T-helper 2 cell treated with Interferon-gamma antibody and Interleukin-4, amounts not matched to agents 100 ng/mL and 5 ng/mL, for 36 hours (primary cell): ENCODE measurements around the gene TBC1D22A. TPM values are rescaled to one million over a fixed set of nuclear protein-coding genes. Genes with fewer than 3 reads are reported as not detected.

Source experiments
- intact Hi-C: fragments of 100-400 bp; cut with micrococcal nuclease; formaldehyde crosslinking; loops from one replicate; pipeline ENCODE4 v1.15.1; 2023
- total RNA-seq: library from RNA; stranded (reverse); gene quantifications from 2 replicates; pipeline ENCODE4 v1.2.3, GENCODE V29; 2022

The TBC1D22A gene
- total RNA-seq, 1 donor from 2014 or later = 32.8 TPM

DNA sequence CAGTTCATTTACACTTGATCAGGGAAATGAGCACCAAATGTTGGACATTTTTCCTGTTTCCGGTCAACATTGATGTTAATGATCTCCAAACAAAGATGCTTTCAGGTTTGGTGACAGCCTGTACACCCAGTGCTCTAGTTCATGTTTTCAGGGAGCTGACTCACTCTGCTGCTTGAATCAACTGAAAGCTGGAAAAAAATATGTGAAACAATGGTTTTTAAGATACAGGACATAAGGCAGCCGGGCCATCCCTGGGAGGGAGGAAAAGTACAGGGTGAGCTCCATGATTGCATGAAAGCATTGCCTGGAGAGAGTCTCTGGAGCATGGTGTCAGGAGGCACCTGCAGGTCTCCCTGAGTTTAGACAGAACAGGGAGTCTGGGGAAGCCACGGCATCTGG lies 259.6 kb downstream of the TBC1D22A start:
- intact Hi-C loops = no loop called here

DNA sequence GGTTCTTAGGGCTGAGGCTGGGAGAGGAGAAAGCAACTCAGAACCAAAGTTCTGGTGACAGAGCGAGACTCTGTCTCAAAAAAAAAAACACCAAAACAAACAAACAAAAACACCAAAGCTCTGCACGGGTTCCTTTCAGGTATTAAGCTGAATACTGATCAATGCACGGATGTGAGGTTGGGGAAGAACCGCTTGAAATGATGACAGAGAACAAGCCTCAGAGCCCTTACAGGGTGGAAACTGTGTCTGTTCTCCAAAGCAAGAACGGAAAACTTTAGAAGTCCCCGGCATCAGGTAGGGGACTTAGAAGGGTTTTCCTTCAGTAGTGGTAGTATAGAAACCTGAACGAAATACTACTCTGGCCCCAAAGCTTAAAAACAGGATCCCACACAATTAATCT lies 260.0 kb downstream of the TBC1D22A start:
- intact Hi-C loops = no loop called here

GRCh38 chr22:47023871-47024270 lies 261.4 kb downstream of the TBC1D22A start:
- intact Hi-C loops = no loop called here

GRCh38 chr22:47027766-47028165 lies 265.3 kb downstream of the TBC1D22A start:
- intact Hi-C loops = no loop called here

DNA sequence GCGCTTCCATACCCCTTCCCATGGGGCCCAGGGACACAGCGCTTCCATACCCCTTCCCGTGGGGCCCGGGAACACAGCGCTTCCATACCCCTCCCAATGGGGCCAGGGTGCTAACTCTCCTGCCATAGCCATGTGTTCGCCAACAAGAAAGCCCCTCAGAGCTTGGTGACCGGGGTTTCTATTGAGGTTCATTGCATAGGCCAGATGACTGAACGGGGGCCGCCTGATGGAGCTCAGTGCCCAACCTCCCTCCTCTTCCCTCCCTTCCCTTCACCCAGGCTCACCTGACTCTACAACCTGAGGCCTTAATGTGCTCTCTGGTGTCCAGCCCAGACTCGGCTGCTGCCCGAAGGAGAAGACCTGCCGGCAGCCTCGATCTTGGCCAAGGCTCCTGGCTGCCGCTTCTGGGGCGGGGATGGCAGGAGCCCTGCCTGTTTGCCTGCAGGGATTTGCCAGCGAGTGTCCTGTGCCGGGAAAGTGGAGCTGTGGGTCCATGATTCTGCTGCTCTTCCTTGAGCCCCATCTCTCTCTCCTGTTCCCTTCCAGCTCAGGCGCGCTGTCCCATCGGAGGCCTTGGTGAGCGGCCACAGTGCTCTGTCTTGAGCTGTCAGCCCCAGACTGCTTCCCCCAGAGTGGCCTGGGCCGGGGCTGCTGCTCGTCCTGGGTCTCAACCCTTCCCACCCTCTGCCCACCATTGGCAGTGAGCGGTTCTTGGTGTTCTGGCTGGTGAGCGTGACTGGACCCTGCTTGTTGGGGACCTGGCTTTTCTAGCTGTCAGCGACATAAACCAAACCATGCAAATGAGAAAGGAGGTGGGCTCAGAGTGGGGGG lies 267.0 kb downstream of the TBC1D22A start:
- intact Hi-C loops = no loop called here

GRCh38 chr22:47030143-47030661 lies 267.8 kb downstream of the TBC1D22A start:
- intact Hi-C loops = no loop called here

- intact Hi-C loops = no loop called here
Measured at GRCh38 chr22:47030881-47031627, 268.6 kb downstream of the TBC1D22A start.

DNA sequence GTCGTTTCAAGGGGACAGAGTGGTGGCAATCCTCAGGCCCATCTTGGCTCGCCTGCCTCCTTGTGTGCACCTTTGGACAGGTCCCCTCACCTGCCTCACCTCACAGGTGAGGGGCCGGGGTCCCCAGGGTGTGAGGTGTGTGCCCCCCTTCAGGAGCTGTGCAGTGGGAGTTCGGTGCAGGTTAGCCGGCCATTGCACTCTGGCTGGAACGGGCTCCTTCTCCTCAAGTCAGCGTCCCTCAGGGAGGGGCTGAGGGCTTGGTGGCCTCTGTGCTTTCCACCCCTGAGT lies 269.1 kb downstream of the TBC1D22A start:
- intact Hi-C loops = no loop called here

DNA sequence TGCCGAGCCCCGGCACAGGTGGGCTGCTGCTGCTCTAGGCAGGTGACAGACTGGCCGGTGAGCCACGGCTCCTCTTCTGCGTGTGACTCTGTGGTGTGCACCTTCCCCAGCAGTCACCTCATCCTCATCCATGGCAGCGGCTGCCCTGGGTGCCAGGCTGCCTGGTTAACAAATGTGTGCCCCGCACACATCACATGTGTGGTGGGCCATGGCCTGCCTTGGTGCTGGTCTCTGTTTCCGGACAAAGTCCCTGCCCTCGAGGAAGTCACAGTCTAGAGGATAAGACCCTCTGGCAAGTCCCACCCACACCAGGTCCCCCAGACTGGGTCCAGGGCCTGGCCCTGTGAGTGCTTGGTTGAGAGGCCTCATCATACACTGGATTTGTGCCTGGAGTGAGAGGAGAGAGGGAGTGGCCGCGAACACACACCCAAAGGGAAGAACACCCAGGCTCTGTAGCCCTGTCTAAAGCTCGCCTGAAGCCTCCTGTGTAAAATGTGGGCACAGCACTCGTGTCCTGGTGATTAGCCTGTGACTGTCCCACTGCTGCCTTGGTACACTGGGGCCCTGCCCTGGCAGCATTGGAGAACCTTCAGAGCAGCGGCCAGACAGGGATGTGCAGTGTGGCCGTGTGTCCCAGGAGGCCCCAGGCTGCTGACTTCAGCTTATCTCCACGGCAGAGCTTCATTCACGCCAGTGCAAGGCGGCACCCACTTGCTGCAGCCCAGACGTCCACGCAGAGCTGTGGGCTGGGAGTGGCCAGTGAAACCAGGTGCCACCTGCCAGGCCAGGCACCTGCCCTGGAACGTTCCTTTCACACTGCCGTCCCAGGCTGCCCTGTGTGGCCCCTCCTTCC lies 269.9 kb downstream of the TBC1D22A start:
- intact Hi-C loops = no loop called here

GRCh38 chr22:47032956-47033647 lies 270.7 kb downstream of the TBC1D22A start:
- intact Hi-C loops = no loop called here

- intact Hi-C loops = no loop called here
Measured at GRCh38 chr22:47033648-47034000, 271.2 kb downstream of the TBC1D22A start.

- intact Hi-C loops = no loop called here
Measured at GRCh38 chr22:47034076-47034808, 271.8 kb downstream of the TBC1D22A start.

DNA sequence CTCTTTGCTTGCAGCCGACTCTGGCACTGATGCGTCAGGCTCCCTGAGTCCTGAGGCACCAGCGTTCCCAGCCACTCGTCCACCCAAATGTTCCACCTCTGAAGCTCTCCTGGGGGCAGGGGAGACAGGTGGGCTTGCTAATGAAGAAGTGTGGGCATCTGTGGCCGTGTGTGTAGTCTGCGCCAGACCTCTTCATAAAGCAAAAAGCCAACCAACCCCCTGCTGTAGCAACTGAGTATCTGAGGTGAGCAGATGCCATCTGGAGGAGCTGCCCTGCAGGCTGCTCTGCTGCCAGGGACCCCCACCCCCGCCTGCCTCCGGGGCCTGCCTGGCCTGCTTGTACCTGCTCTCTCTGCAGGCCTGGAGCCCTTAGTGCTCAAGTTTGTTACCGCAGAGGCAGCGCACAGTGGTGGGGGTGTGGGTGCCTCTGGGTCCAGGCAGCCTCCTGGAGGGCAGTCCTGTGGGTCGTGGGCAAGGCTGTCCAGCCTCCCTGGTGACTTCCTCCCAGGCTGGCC lies 272.5 kb downstream of the TBC1D22A start:
- intact Hi-C loops = no loop called here

DNA sequence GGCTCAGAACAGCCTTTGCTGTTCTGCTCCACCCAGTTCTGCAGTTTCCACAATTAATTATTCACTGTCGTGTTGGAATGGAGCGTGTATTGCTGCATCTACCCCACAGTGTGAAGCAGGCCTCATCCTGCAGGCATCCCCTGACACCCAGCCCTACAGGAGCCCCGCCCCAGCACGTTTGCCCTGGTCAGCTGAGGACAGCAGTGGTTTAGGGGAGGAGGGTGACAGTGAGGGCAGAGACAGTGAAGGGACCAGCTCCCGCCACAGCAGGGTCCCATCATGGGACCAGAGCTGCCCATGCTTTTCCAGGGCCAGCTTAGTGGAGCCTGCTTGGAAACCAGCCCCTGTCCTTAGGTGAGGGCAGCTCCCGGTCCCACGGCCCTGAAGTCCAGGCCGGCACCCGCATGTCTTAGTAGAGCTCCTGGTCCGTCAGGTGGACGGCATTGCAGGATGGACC lies 273.0 kb downstream of the TBC1D22A start:
- intact Hi-C loops = no loop called here

DNA sequence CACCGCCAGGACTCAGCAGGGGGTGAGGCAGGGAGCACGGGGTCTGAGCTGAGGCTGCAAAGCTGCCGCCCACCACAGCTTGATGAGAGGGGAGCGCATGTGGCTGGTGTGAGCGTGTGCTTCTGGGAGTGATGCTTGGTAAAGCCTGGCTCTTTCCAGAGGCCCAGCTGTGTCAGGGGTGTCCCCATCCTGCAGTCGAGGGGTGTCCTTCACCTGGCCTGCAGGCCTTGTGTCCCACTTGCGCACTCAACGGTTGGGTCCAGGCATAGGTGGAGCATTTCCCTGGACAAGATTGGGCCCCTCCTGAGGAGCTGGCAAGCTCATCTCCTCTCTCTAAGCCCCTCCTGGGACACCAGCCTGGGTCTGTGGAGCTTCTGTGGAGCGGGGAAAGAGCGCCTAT lies 273.9 kb downstream of the TBC1D22A start:
- intact Hi-C loops = no loop called here

DNA sequence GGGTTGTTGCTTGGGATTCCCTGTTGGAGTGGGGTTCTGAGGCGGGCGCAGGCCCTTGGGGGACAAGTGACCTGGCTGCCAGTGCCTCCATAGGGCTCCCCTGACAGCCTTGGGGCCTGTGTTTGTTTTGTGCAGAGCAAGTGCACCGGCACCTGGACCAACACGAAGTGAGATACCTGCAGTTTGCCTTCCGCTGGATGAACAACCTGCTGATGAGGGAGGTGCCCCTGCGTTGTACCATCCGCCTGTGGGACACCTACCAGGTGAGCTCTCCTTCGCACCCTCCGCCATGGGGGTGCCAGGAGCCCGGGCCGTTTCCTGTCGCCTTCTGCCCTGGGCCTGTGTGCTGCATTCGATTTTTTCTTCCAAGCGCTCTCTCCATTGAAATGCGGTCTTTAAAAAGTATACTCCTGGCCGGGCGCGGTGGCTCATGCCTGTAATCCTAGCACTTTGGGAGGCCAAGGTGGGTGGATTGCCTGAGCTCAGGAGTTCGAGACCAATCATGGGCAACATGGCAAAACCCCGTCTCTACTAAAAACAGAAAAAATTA lies 274.6 kb downstream of the TBC1D22A start:
- intact Hi-C loops = no loop called here

DNA sequence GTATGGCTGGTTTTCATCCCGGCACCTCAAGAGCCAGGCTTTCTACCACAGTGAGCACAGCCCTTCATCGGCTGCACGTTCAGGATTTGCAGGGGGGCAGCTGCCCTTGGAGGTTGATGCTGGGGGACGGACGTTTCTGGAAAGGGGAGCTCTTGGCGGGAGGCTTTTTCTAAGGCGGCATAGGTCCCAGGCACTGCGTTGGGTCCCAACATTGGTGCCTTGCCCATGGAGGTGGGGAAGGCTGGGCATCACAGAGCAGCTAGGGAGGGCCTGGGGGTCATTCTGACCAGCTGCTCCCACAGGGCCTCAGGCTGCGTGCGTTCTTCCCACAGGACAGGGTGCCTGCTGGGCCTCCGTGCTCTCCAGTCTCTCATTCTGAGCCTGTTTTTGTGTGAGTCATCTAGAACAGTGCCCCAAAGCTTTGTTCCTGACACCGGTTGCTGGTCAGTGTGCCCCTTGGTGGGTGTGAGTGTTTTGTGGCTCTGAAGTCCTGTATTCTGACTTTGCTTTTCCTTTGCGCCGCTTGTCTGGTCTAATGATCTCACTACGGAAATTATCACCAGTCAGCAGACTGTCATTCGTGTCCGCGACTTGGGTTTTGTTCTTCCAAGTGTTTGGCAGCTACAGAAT lies 275.9 kb downstream of the TBC1D22A start:
- intact Hi-C loops = no loop called here

- intact Hi-C loops = no loop called here
Measured at GRCh38 chr22:47039356-47039755, 276.9 kb downstream of the TBC1D22A start.

GRCh38 chr22:47040486-47041270 lies 278.2 kb downstream of the TBC1D22A start:
- intact Hi-C loops = no loop called here
